Measurements from ENCODE around the gene LDAF1. TPM values are rescaled to one million over a fixed set of nuclear protein-coding genes. Genes with fewer than 3 reads are reported as not detected.

The LDAF1 gene
- total and polyA plus RNA-seq, 8 donors, result 10.1 to 103 (median 27.3) TPM

DNA sequence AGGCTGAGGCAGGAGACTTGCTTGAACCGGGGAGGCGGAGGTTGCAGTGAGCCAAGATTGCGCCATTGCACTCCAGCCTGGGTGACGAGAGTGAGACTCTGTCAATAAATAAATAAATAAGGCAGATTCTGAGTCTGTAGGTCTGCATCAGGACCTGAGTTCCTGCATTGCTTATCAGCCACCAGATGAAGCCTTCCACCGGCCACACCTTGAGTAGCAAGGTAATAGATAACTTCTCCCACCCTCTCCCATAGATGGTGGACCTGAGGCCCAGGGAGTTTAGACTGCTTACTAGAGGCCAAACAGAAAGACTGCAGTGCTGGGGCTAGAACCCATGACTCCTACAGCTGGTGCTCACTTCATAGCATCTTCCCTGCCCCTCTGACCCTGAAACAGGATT, 30.8 kb downstream of the LDAF1 start:
- H3K27me3 ChIP-seq, result no peaks in the 10 kb centered on the region
- H3K36me3 ChIP-seq, result no peaks in the 10 kb centered on the region
- DNase-seq, result no peak
- H3K27ac ChIP-seq, result no peak overlapping the region
- no peaks in the 10 kb centered on the region for H3K9me3 ChIP-seq
- peaks cover 0 to 10% (median 7%) of the 10 kb centered on the region in 4 donors for H3K4me1 ChIP-seq
- intact Hi-C loops (cut with DNase I; ENCODE audit: low total_unique reads), result loop anchor here (5.0 kb wide), 1 partner anchor 113 kb away; no protein-coding TSS in a partner anchor
- no peak overlapping the region for H3K4me3 ChIP-seq
- WGBS, 5 donors, result 58 to 85% (median 78%) methylated on average over 5 of the region's 5 CpGs
- TF ChIP-seq, protein P1, sequence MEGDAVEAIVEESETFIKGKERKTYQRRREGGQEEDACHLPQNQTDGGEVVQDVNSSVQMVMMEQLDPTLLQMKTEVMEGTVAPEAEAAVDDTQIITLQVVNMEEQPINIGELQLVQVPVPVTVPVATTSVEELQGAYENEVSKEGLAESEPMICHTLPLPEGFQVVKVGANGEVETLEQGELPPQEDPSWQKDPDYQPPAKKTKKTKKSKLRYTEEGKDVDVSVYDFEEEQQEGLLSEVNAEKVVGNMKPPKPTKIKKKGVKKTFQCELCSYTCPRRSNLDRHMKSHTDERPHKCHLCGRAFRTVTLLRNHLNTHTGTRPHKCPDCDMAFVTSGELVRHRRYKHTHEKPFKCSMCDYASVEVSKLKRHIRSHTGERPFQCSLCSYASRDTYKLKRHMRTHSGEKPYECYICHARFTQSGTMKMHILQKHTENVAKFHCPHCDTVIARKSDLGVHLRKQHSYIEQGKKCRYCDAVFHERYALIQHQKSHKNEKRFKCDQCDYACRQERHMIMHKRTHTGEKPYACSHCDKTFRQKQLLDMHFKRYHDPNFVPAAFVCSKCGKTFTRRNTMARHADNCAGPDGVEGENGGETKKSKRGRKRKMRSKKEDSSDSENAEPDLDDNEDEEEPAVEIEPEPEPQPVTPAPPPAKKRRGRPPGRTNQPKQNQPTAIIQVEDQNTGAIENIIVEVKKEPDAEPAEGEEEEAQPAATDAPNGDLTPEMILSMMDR (IDR thresholded peaks at IDR 0.05), result no peak
- TF ChIP-seq POLR2AphosphoS5 (IDR thresholded peaks at IDR 0.05) (no peak), EP300 (IDR thresholded peaks at IDR 0.05) (no peak), POLR2A (IDR thresholded peaks at IDR 0.05) (no peak)

DNA sequence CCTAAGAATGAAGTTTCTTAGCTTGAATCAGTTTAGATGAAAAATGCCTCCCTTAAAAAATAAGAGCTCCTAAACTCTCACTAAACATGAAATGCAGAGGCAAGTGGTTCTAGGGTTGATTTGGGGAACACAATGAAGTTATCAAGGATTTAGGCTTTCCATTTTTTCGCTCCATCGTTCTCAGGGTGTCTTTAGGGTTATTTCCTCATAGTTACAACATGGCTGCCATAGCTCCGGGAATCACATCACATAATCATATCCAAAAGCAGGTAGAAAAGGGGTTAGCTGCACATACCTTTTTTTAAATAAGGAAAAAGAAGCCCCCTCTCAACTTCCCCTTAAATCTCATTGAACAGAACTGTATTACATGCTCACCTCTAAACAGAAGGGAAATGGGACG, 31.5 kb downstream of the LDAF1 start:
- intact Hi-C loops (cut with DNase I; ENCODE audit: low total_unique reads), result no loop called here
- WGBS, 5 donors, result 89 to 97% (median 94%) methylated on average over 4 of the region's 4 CpGs
- no peak for DNase-seq

DNA sequence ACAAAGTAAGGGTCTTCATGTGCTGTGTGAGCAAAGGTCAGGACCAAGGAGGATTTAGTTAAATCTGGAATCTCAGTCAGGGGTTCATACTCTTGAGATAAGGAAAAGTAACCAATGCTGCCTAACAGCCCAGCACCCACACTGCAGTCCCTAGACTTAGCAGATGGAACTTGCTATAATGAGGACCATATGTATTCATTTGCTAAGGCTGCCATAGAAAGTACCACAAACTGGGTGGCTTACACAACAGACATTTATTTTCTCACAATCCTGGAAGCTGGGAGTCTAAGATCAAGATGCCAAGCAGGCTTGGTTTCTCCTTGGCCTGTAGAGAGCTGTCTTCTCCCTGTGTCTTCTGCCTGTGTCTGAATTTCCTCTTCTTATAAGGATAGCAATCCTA, 32.1 kb downstream of the LDAF1 start:
- no peak overlapping the region for H3K4me3 ChIP-seq
- intact Hi-C loops (cut with DNase I; ENCODE audit: low total_unique reads), result no loop called here
- no peaks in the 10 kb centered on the region for H3K9me3 ChIP-seq
- DNase-seq, result no peak
- H3K4me1 ChIP-seq, result peaks cover 0 to 10% (median 7%) of the 10 kb centered on the region in 4 donors
- H3K27ac ChIP-seq, result no peak overlapping the region
- peaks cover 0 to 5% (median 0%) of the 10 kb centered on the region in 3 donors for H3K27me3 ChIP-seq
- TF ChIP-seq, protein P1 (IDR thresholded peaks at IDR 0.05), result no peak
- TF ChIP-seq POLR2A (IDR thresholded peaks at IDR 0.05) (no peak), EP300 (IDR thresholded peaks at IDR 0.05) (no peak), POLR2AphosphoS5 (IDR thresholded peaks at IDR 0.05) (no peak)
- no peaks in the 10 kb centered on the region for H3K36me3 ChIP-seq

More for the DNA sequence above, 31.5 kb downstream of the LDAF1 start:
- Histone ChIP-seq H3K4me3 (no peak overlapping the region), H3K27ac (no peak overlapping the region), H3K36me3 (no peaks in the 10 kb centered on the region), H3K9me3 (no peaks in the 10 kb centered on the region), H3K4me1 (peaks cover 0 to 10% (median 7%) of the 10 kb centered on the region in 4 donors), H3K27me3 (peaks cover 0 to 5% (median 0%) of the 10 kb centered on the region in 3 donors)
- TF ChIP-seq, protein P1 (IDR thresholded peaks at IDR 0.05), result no peak
- TF ChIP-seq EP300 (IDR thresholded peaks at IDR 0.05) (no peak), POLR2AphosphoS5 (IDR thresholded peaks at IDR 0.05) (no peak), POLR2A (IDR thresholded peaks at IDR 0.05) (no peak)

DNA sequence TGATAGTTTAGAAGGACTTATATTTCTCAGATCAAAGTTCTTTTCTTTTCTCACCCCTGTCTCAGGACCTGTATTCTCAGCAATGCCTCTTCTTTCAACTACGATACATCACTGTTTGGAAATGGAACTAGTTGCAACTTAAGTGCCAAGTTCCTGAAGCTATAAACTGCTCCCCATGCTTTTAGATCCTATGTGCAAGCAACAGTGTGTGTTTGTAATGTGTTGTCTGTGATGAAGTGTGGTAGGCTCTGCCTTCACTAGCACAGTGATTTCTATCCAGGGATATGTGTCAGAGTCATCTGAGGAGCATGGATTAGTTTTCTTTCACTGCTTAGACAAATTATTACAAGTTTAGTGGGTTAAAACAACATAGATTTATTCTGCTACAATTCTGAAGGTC, 34.5 kb downstream of the LDAF1 start:
- WGBS, 5 donors, result 52 to 96% (median 82%) methylated on average over 1 of the region's 1 CpG
- no peaks in the 10 kb centered on the region for H3K36me3 ChIP-seq
- DNase-seq, result no peak
- H3K27me3 ChIP-seq, result peaks cover 0 to 5% (median 0%) of the 10 kb centered on the region in 3 donors
- no peak overlapping the region for H3K27ac ChIP-seq
- H3K4me1 ChIP-seq, result peaks cover 0 to 10% (median 7%) of the 10 kb centered on the region in 4 donors
- TF ChIP-seq, protein P1 (IDR thresholded peaks at IDR 0.05), result no peak
- TF ChIP-seq POLR2A (IDR thresholded peaks at IDR 0.05) (no peak), POLR2AphosphoS5 (IDR thresholded peaks at IDR 0.05) (no peak), EP300 (IDR thresholded peaks at IDR 0.05) (no peak)
- no peaks in the 10 kb centered on the region for H3K9me3 ChIP-seq
- intact Hi-C loops (cut with DNase I; ENCODE audit: low total_unique reads), result no loop called here
- H3K4me3 ChIP-seq, result no peak overlapping the region
